GM10248 (cell line): ENCODE results near the gene PIP5KL1.

Experiments used
- CTCF ChIA-PET: fragments of 300-600 bp; sonication (Branson Sonifier 250); formaldehyde crosslinking; extraction: SDS; loops from one replicate; lab custom pipeline; 2021; ENCODE audit warnings: antibody characterized with exemption; lab: Yijun Ruan, JAX
- POLR2A ChIA-PET: fragments of 350-650 bp; sonication (Branson Sonifier 250); formaldehyde crosslinking; extraction: SDS; loops from one replicate; lab custom pipeline; 2020; ENCODE audit warnings: antibody characterized with exemption; lab: Yijun Ruan, JAX
- DNase-seq: peaks from one replicate; pipeline ENCODE4 v3.0.0; 2012; ENCODE audit errors: extremely low spot score
- CTCF ChIP-seq: IDR thresholded peaks from 2 replicates; pipeline ENCODE4 v1.5.1; 2012; ENCODE audit warnings: mild to moderate bottlenecking, low read depth; ENCODE audit errors: extremely low read depth, missing control alignments, control extremely low read depth

Gene PIP5KL1

DNA sequence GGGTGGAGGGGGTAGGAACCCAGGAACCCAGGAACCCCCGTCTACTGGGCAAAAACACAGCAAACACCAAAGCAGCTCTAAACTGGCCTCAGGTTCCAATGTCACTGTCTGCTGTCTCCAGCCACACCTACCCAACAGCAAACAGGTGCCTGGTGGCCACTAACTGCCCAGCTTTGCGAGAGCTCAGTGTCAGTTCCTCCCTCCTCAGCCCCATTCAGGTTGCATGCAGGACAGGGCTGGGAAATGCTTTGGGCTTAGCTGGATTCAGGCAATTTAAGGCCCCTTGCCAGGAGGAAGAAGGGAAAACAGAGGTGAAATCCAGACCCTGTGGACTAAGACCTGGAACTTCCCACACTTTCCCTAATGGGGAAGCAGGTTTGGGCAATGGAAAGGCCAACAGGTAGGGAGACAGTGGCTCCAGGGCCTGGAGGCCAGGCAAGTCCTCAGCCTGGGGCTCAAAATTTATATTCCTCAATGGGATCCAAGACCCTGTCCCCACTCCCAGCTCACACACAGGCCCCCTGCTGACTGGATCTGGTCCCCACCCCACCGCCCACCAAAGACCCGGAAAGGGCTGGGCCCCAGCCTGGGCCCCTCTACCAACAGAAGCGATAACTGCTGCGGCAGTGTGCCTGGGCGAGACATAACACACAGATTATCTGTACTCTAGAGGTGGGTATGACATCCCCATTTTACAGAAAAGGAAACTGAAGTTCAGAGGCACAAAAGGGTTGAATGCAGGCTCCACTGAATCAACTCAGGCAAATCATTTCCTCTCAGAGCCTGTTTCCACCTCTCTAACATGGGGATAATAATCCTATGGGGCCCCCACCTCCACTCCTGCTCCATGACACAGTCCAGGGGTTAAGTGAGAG, 46.7 kb upstream of the PIP5KL1 start:
- no peak for TF ChIP-seq CTCF
- DNase-seq: no peak
- CTCF ChIA-PET: interaction anchor here (0.9 to 3.7 kb wide), 9 partner anchors 10 to 242 kb away, joined by 3 to 20 read pairs (median 4); partner anchors contain the start of gene TOR2A
- POLR2A ChIA-PET: interaction anchor here (0.6 to 1.5 kb wide), 3 partner anchors 15 to 223 kb away, joined by 3 to 4 read pairs (median 3); partner anchors contain the start of gene NAIF1

- ChIA-PET CTCF (interaction anchor here (1.0 to 3.7 kb wide), 6 partner anchors 21 to 242 kb away, joined by 3 to 20 read pairs (median 6); partner anchors contain the start of gene TOR2A), POLR2A (interaction anchor here (1.5 kb wide), 1 partner anchor 15 kb away, joined by 3 read pairs; no protein-coding TSS in a partner anchor)
- no peak for TF ChIP-seq CTCF
- DNase-seq: no peak
Observed at GRCh38 chr9:127976498-127976897, 45.9 kb upstream of the PIP5KL1 start.

- POLR2A ChIA-PET: interaction anchor here (0.6 to 1.5 kb wide), 3 partner anchors 14 to 1255 kb away, joined by 3 to 5 read pairs (median 3); no protein-coding TSS in a partner anchor
Observed at GRCh38 chr9:127975376-127976315, 45.1 kb upstream of the PIP5KL1 start.

GRCh38 chr9:127974769-127975261, 44.2 kb upstream of the PIP5KL1 start:
- no peak for DNase-seq
- CTCF ChIA-PET: interaction anchor here (0.8 to 3.7 kb wide), 6 partner anchors 13 to 143 kb away, joined by 3 to 24 read pairs (median 7); no protein-coding TSS in a partner anchor
- no peak for TF ChIP-seq CTCF
- POLR2A ChIA-PET: interaction anchor here (0.6 kb wide), 1 partner anchor 1254 kb away, joined by 3 read pairs; no protein-coding TSS in a partner anchor

More at GRCh38 chr9:127975376-127976315, 45.1 kb upstream of the PIP5KL1 start:
- TF ChIP-seq CTCF: no peak
- DNase-seq: no peak
- CTCF ChIA-PET: interaction anchor here (1.3 to 3.7 kb wide), 3 partner anchors 32 to 142 kb away, joined by 6 to 20 read pairs (median 7); no protein-coding TSS in a partner anchor

- POLR2A ChIA-PET: no interaction called here
- DNase-seq: no peak
- no peak for TF ChIP-seq CTCF
- CTCF ChIA-PET: interaction anchor here (0.8 to 3.7 kb wide), 6 partner anchors 14 to 144 kb away, joined by 3 to 24 read pairs (median 7); no protein-coding TSS in a partner anchor
Observed at GRCh38 chr9:127974001-127974768, 43.6 kb upstream of the PIP5KL1 start.
